Esophagus (tissue), 2 donors: Measurements from ENCODE around the gene ITGAL. TPM values are rescaled to one million over a fixed set of nuclear protein-coding genes. Genes with fewer than 3 reads are reported as not detected.

Experiments used
- H3K27ac ChIP-seq, 2 donors: one replicate each; pipeline ENCODE4 v1.5.1; 2013; ENCODE audit warnings: low read depth in 2 of 2, mild to moderate bottlenecking in 2 of 2, inconsistent platforms in 1 of 2, low read length in 1 of 2, moderate library complexity in 1 of 2
- H3K27me3 ChIP-seq, 2 donors: one replicate each; pipeline ENCODE4 v1.6.1; 2013; ENCODE audit warnings: low read length in 2 of 2, control low read depth in 1 of 2, mild to moderate bottlenecking in 1 of 2; ENCODE audit not compliant: insufficient read depth in 2 of 2, control insufficient read depth in 1 of 2
- H3K36me3 ChIP-seq, 2 donors: one replicate each; pipeline ENCODE4 v1.6.1; 2013; ENCODE audit warnings: low read length in 1 of 2; ENCODE audit not compliant: control insufficient read depth in 2 of 2, insufficient read depth in 2 of 2
- H3K4me1 ChIP-seq, 2 donors: one replicate each; pipeline ENCODE4 v1.6.1; 2013; ENCODE audit warnings: low read length in 1 of 2; ENCODE audit not compliant: control insufficient read depth in 2 of 2, insufficient read depth in 2 of 2
- H3K4me3 ChIP-seq, 2 donors: one replicate each; pipeline ENCODE4 v1.5.1; 2013; ENCODE audit warnings: low read length in 2 of 2, mild to moderate bottlenecking in 2 of 2, low read depth in 1 of 2, moderate library complexity in 1 of 2
- H3K9me3 ChIP-seq, 2 donors: one replicate each; pipeline ENCODE4 v1.6.1; 2013; ENCODE audit warnings: mild to moderate bottlenecking in 2 of 2, low read depth in 1 of 2, low read length in 1 of 2, moderate library complexity in 1 of 2; ENCODE audit not compliant: control insufficient read depth in 2 of 2, insufficient read depth in 1 of 2
- WGBS, 2 donors: extraction: QIAGEN DNeasy Blood & Tissue Kit; methylation state at CpG; one replicate each; pipeline ENCODE4 v1.1.7; 2013; 5-methylcytosine and 5-hydroxymethylcytosine counted together
- polyA plus RNA-seq, 2 donors: library from polyadenylated mRNA; stranded (reverse); fragments of 200-250 nt; gene quantifications; one replicate each; pipeline ENCODE4 v1.2.3, GENCODE V29; 2013
- donor health status: healthy with polysubstance abuse.
- donor health status: Bipolar disorder and iron deficiency.

ITGAL gene
- polyA plus RNA-seq, 2 donors = 2.2 to 2.5 TPM

DNA sequence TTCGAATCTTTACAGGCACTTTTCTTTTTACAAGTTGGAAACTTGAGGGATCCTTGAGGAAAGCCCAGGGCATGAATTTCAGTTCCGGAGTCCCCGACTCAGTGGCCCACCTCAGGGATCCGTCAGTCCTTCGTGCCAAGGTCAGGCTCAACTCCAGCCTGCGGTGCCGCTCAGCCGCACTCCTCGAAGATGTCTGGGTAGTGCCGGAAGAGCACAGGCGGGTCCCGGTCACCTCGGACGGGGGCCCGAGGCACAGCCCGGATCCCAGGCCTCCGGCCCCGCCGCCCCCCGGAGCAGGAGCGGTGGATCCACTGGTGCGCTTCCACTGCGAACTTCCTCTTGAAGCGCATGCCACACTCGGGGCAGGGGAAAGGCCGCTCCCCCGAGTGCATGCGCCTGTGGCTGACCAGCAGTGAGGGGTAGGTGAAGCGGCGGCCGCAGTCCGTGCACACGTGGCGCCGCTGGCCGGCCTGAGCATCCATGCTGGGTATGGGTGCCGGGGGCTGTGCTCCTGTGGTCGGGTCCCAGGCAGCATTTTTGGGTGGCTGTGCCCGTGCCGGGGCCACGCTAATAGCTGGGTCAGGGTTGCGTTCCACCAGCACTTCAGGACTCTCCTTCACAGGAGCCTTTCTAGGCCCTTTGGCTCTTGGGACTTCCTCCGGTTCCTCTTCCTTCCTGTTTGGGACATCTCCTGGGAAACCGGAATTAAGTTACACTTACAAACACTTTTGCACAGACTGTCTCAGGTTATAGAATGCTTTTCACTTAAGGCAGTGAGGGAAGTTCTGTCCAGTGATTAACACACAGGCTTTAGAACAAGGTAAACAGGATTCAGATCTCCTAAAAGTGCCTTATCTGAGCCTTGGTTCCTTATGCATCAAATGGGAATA lies 97.4 kb downstream of the ITGAL start:
- Histone ChIP-seq H3K4me1 (peaks cover 0 to 5% of the 10 kb centered on the region in 2 donors), H3K36me3 (peaks cover 0 to 4% of the 10 kb centered on the region in 2 donors), H3K4me3 (no peak overlapping the region), H3K27ac (no peak overlapping the region), H3K9me3 (no peaks in the 10 kb centered on the region), H3K27me3 (no peaks in the 10 kb centered on the region)
- 86 to 88% methylated on average over 39 to 44 of the region's 44 CpGs for WGBS, 2 donors

DNA sequence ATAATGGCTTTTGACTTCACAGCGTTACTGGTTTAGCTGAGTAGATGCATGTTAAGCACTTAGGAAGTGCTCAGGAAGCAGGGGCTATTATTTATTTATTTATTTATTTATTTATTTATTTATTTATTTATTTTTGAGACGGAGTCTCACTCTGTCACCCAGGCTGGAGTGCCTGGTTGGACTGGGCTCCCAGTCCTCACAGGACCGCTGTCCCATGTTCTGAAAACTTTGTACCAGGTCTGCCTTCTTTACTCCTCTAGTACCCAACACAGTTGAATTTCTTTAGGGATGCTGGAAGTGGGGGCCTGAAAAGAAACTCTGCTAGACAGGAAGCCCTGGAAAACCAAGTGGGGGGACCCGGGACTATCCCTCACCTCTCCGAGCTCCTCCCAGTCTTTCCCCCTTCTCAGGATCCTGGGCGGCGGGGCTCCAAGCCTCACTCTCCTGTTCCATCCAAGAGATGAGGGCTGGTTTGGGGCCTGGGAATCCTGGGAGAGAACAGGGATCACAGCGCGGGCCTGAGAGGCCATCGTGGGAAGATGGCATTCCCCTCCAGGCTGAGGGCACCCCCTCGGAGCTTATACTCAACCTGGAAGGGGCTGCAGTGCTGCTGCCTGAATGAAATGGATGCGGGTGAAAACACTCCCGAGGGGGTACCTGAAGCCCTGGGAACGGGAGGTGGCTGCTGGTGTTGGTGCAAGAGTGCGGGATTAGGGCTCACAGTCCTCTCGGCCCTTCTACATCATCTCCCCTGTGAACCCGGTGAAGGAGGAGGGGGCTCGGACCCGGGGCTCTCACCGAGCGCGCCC lies 98.3 kb downstream of the ITGAL start:
- Histone ChIP-seq H3K4me1 (peaks cover 0 to 5% of the 10 kb centered on the region in 2 donors), H3K27ac (peak overlapping the region; percentile 93), H3K4me3 (peak overlapping the region; percentile 62 to 75), H3K36me3 (peaks cover 0 to 4% of the 10 kb centered on the region in 2 donors), H3K27me3 (no peaks in the 10 kb centered on the region), H3K9me3 (no peaks in the 10 kb centered on the region)
- WGBS, 2 donors = 10 to 11% methylated on average over 22 of the region's 22 CpGs

GRCh38 chr16:30571445-30572322 lies 99.1 kb downstream of the ITGAL start, which contains the start of gene ZNF688:
TSS of gene ZNF688 (minus strand) at chr16:30571714. CDS start at chr16:30571629, 85 bp downstream.
- Histone ChIP-seq H3K4me1 (peaks cover 0 to 5% of the 10 kb centered on the region in 2 donors), H3K36me3 (peaks cover 0 to 4% of the 10 kb centered on the region in 2 donors), H3K4me3 (peak within 1 kb of the TSS; percentile 62 to 75), H3K27me3 (no peaks in the 10 kb centered on the region), H3K27ac (peak within 1 kb of the TSS; percentile 93), H3K9me3 (no peaks in the 10 kb centered on the region)
- WGBS, 2 donors = 0% methylated on average over 67 of the region's 67 CpGs

Other genes with a start within 250 kb of the ITGAL start
- 1 to 10 TPM; 2.6 to 7.4 TPM for gene NPIPB13, start 224.3 kb upstream of the ITGAL start, polyA plus RNA-seq
- gene CD2BP2, start 117.4 kb upstream of the ITGAL start, polyA plus RNA-seq = 10 to 100 TPM; 25.2 to 34.3 TPM
- 10 to 100 TPM; 19.8 to 27.5 TPM for gene TBC1D10B, start 102.2 kb upstream of the ITGAL start, polyA plus RNA-seq
- 1 to 10 TPM; 1.3 to 2.1 TPM for gene MYL11, start 97.9 kb upstream of the ITGAL start, polyA plus RNA-seq
- 1 to 10 TPM; 3.5 to 6.8 TPM for gene SEPTIN1, start 90.2 kb upstream of the ITGAL start, polyA plus RNA-seq
- 1 to 10 TPM; 1.4 to 2.6 TPM for gene ZNF48, start 77.3 kb upstream of the ITGAL start, polyA plus RNA-seq
- 1 to 10 TPM; 2.2 to 4.7 TPM for gene ZNF771, start 65.1 kb upstream of the ITGAL start, polyA plus RNA-seq
- gene DCTPP1, start 42.7 kb upstream of the ITGAL start, polyA plus RNA-seq = 10 to 100 TPM in 1 of 2 donors, 1 to 10 TPM in 1; 9.5 to 32.6 TPM
- gene SEPHS2, start 26.9 kb upstream of the ITGAL start, polyA plus RNA-seq = 10 to 100 TPM; 11.8 to 21.5 TPM
- 10 to 100 TPM; 15.2 to 29.4 TPM for gene ZNF768, start 53.8 kb downstream of the ITGAL start, polyA plus RNA-seq
- 1 to 10 TPM; 4.4 to 4.5 TPM for gene ZNF747, start 62.1 kb downstream of the ITGAL start, polyA plus RNA-seq
- gene ZNF764, start 85.6 kb downstream of the ITGAL start, polyA plus RNA-seq = 1 to 10 TPM; 2.7 to 3.1 TPM
- gene ZNF688, start 99.0 kb downstream of the ITGAL start, polyA plus RNA-seq = 10 to 100 TPM in 1 of 2 donors, 1 to 10 TPM in 1; 8.4 to 16.3 TPM
- 1 to 10 TPM; 3.2 to 5.9 TPM for gene ZNF785, start 113.0 kb downstream of the ITGAL start, polyA plus RNA-seq
- 1 to 10 TPM; 1.3 to 2.0 TPM for gene ZNF689, start 137.6 kb downstream of the ITGAL start, polyA plus RNA-seq
- 10 to 100 TPM; 26.8 to 51.8 TPM for gene PRR14, start 178.2 kb downstream of the ITGAL start, polyA plus RNA-seq
- gene FBRS, start 185.7 kb downstream of the ITGAL start, polyA plus RNA-seq = 10 to 100 TPM; 43.5 to 84.8 TPM
- 10 to 100 TPM in 1 of 2 donors, 1 to 10 TPM in 1; 4.9 to 20.9 TPM for gene SRCAP, start 226.4 kb downstream of the ITGAL start, polyA plus RNA-seq